ENCODE measurements around the gene PCDH10. TPM values are rescaled to one million over a fixed set of nuclear protein-coding genes. Genes with fewer than 3 reads are reported as not detected.

Gene PCDH10
- total and polyA plus RNA-seq, 2 of the 8 experiments (the other 6 are each of a cell fraction or from before 2014, with no cell fraction given), result 2.2 to 10.0 TPM

DNA sequence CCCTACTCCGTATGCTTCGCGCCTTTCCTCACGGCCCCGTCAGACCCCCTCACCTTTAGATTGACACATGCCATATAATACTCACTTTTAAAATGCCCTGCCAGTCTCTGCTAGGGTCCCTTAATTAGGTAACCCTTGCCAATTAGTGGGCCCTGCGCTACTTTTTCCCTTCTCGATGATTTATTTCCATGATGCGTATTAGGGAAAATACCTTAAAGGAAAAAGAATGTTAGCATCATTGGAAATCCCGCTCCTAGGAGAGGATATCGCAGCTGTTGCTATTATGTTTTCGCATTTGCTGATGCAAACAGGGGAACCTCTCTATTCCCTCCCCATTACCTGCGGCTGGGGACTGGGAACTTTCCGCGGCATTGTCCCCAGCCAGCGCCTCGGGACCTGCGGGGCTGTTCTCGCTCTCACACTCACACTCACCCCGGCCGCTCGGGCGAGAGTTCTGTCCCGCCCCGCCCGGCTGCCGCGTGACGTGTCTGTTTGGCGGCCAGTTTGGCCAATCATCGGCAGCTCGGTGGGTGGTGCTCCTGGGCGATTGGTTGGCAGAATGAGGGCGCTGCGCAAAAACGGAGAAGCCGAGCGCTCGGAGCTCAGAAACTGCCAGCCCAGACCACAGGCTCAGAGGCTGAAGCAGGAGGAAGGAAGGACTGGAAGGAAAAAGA is at the start of gene PCDH10 (continued):
- TF ChIP-seq, protein P1, sequence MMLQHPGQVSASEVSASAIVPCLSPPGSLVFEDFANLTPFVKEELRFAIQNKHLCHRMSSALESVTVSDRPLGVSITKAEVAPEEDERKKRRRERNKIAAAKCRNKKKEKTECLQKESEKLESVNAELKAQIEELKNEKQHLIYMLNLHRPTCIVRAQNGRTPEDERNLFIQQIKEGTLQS (IDR thresholded peaks at IDR 0.05; ENCODE audit: insufficient read depth, low read depth, low read length), result no peak
- TF ChIP-seq BCL11A (IDR thresholded peaks at IDR 0.05; ENCODE audit: low read depth in 2 of 2, low read length in 2 of 2), result no peak
- TF ChIP-seq SP1 (IDR thresholded peaks at IDR 0.05; ENCODE audit: low read depth, low read length), result peak; percentile 96
- TF ChIP-seq ASH2L (IDR thresholded peaks at IDR 0.05; ENCODE audit: low read length), result peak; percentile 92
- no peak for TF ChIP-seq HDAC2 (IDR thresholded peaks at IDR 0.05; ENCODE audit: borderline replicate concordance in 1 of 2, low read depth in 2 of 2, low read length in 2 of 2)
- TF ChIP-seq CEBPB (IDR thresholded peaks at IDR 0.05; ENCODE audit: low read depth, low read length), result no peak
- no peak for TF ChIP-seq MAFK (IDR thresholded peaks at IDR 0.05; ENCODE audit: low read depth, low read length)
- TF ChIP-seq KDM5A (IDR thresholded peaks at IDR 0.05; ENCODE audit: low read length), result no peak
- TF ChIP-seq, protein P2, sequence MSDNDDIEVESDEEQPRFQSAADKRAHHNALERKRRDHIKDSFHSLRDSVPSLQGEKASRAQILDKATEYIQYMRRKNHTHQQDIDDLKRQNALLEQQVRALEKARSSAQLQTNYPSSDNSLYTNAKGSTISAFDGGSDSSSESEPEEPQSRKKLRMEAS (IDR thresholded peaks at IDR 0.05), result peak; percentile 16
- TF ChIP-seq JUN (IDR thresholded peaks at IDR 0.05; ENCODE audit: low read depth, low read length), result no peak
- TF ChIP-seq TAF1 (IDR thresholded peaks at IDR 0.05; ENCODE audit: low read depth, low read length), result peak; percentile 97
- TF ChIP-seq GABPA (IDR thresholded peaks at IDR 0.05; ENCODE audit: borderline replicate concordance, insufficient read depth, low read length), result no peak
- TF ChIP-seq CTBP2 (IDR thresholded peaks at IDR 0.05; ENCODE audit: borderline replicate concordance, insufficient read depth, insufficient read length, low read length), result no peak
- no peak for TF ChIP-seq NANOG (IDR thresholded peaks at IDR 0.05; ENCODE audit: insufficient read depth, low read depth, low read length, poor library complexity, severe bottlenecking)
- TF ChIP-seq SP4 (IDR thresholded peaks at IDR 0.05; ENCODE audit: low read length), result no peak
- TF ChIP-seq SAP30 (IDR thresholded peaks at IDR 0.05; ENCODE audit: insufficient read depth, insufficient replicate concordance, low read length), result no peak
- TF ChIP-seq RFX5 (IDR thresholded peaks at IDR 0.05; ENCODE audit: borderline replicate concordance, low read depth, low read length), result no peak
- no peak for TF ChIP-seq PHF8 (conservative IDR thresholded peaks at IDR 0.05; ENCODE audit: low read depth, low read length)
- no peak for TF ChIP-seq KDM1A (IDR thresholded peaks at IDR 0.05; ENCODE audit: borderline replicate concordance, low read length)
- no peak for TF ChIP-seq RAD21 (IDR thresholded peaks at IDR 0.05 in 1 of 2, conservative IDR thresholded peaks at IDR 0.05 in 1 of 2; ENCODE audit: low read depth in 2 of 2, low read length in 2 of 2)
- no peak for TF ChIP-seq POU5F1 (IDR thresholded peaks at IDR 0.05; ENCODE audit: low read depth, low read length)
- TF ChIP-seq SP2 (IDR thresholded peaks at IDR 0.05; ENCODE audit: low read length), result peak; percentile 63
- peak; percentile 17 for TF ChIP-seq KDM4A (IDR thresholded peaks at IDR 0.05; ENCODE audit: low read depth, low read length, severe bottlenecking)
- peak in 1 of 2 experiments; percentile 88; a peak in 2 of 3 replicates for TF ChIP-seq POLR2A (IDR thresholded peaks at IDR 0.05; ENCODE audit: control extremely low read depth in 1 of 2, low read depth in 2 of 2, low read length in 2 of 2)

Measured in H1 (cell line).